DOHH2 (cell line): ENCODE measurements around the gene FGF9.

Experiments used
- H3F3A ChIP-seq: fragments of 200-600 bp; sonication (generic), shearing (Covaris generic); 2 replicates; pipeline ENCODE4 v1.6.0; 2016; ENCODE audit warnings: antibody characterized with exemption, mild to moderate bottlenecking; ENCODE audit not compliant: control insufficient read depth, insufficient read depth
- H3K27ac ChIP-seq: fragments of 200-600 bp; sonication (generic); 2 replicates; pipeline ENCODE4 v1.5.1; 2014; ENCODE audit warnings: low read depth, mild to moderate bottlenecking, low read length, moderate library complexity
- H3K27me3 ChIP-seq: fragments of 200-600 bp; sonication (generic); 2 replicates; pipeline ENCODE4 v1.6.1; 2014; ENCODE audit warnings: mild to moderate bottlenecking, low read length, mixed read lengths; ENCODE audit not compliant: control insufficient read depth
- H3K36me3 ChIP-seq: fragments of 200-600 bp; sonication (generic); 2 replicates; pipeline ENCODE4 v1.6.1; 2014; ENCODE audit warnings: mild to moderate bottlenecking, low read length, moderate library complexity, mixed read lengths; ENCODE audit not compliant: control insufficient read depth
- H3K4me1 ChIP-seq: fragments of 200-600 bp; sonication (generic); 2 replicates; pipeline ENCODE4 v1.6.1; 2014; ENCODE audit warnings: mild to moderate bottlenecking, low read length, mixed read lengths; ENCODE audit not compliant: control insufficient read depth
- H3K4me2 ChIP-seq: fragments of 200-600 bp; sonication (generic); 2 replicates; pipeline ENCODE4 v1.6.0; 2014; ENCODE audit warnings: mild to moderate bottlenecking, low read length, moderate library complexity
- H3K4me3 ChIP-seq: fragments of 200-600 bp; sonication (generic); 2 replicates; pipeline ENCODE4 v1.5.1; 2014; ENCODE audit warnings: mild to moderate bottlenecking, low read length, mixed read lengths
- H3K79me2 ChIP-seq: fragments of 200-600 bp; sonication (generic); 2 replicates; pipeline ENCODE4 v1.6.1; 2014; ENCODE audit warnings: mild to moderate bottlenecking, low read length, mixed read lengths; ENCODE audit not compliant: control insufficient read depth
- H3K9me2 ChIP-seq: fragments of 200-600 bp; sonication (generic); replicated peaks from 2 replicates; pipeline ENCODE4 v1.6.1; 2014; ENCODE audit warnings: mild to moderate bottlenecking, low read length, mixed read lengths; ENCODE audit not compliant: control insufficient read depth
- H3K9me3 ChIP-seq: fragments of 200-600 bp; sonication (generic); 2 replicates; pipeline ENCODE4 v1.6.1; 2014; ENCODE audit warnings: antibody characterized with exemption, low read length, mixed read lengths; ENCODE audit not compliant: control insufficient read depth, insufficient read depth
- H4K20me1 ChIP-seq: fragments of 200-600 bp; sonication (generic); 2 replicates; pipeline ENCODE4 v1.6.0; 2014; ENCODE audit warnings: low read depth, mild to moderate bottlenecking, antibody characterized with exemption, low read length, moderate library complexity; ENCODE audit not compliant: control insufficient read depth, insufficient read depth
- EZH2phosphoT487 ChIP-seq: fragments of 200-600 bp; sonication (generic); IDR thresholded peaks from 2 replicates; pipeline ENCODE4 v1.6.1; 2017; ENCODE audit warnings: borderline replicate concordance, mild to moderate bottlenecking, antibody characterized with exemption, low read length, moderate library complexity, mixed read lengths
- TF ChIP-seq, protein P1 (sequence below): fragments of 200-600 bp; sonication (generic); IDR thresholded peaks from one replicate; pipeline ENCODE4 v1.5.1; 2014; ENCODE audit warnings: antibody characterized with exemption, mild to moderate bottlenecking, low read depth, low read length; ENCODE audit not compliant: poor library complexity, severe bottlenecking

Gene FGF9

DNA sequence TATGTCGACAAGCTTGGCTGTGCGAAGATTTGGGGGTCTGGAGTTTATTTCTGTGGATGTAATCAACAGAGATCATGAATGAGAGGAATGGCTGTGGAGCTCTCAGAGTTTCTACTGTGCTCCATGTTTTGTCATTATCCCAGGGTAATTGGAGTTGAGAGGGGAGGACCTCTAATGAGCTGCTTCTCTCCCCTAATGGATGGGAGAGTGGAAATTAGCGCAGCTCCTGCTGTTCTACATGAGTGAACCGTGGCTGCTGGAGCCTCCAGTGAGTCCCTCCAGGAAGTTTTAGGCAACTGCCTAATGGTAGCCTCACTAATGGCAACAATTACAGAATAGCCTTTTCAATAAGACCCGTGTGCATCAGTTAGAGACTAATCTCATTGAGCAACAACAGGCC lies 31.3 kb upstream of the FGF9 start:
- no peaks in the 10 kb centered on the region for H3K36me3 ChIP-seq
- no peaks in the 10 kb centered on the region for H3K79me2 ChIP-seq
- no peak overlapping the region for H3K4me3 ChIP-seq
- no peaks in the 10 kb centered on the region for H3K9me2 ChIP-seq
- no peaks in the 10 kb centered on the region for H3K27me3 ChIP-seq
- H3K27ac ChIP-seq: no peak overlapping the region
- H4K20me1 ChIP-seq: no peaks in the 10 kb centered on the region
- no peak overlapping the region for H3K4me2 ChIP-seq
- no peaks in the 10 kb centered on the region for H3K4me1 ChIP-seq
- H3K9me3 ChIP-seq: no peaks in the 10 kb centered on the region
- no peaks in the 10 kb centered on the region for H3F3A ChIP-seq
- TF ChIP-seq, protein P1, sequence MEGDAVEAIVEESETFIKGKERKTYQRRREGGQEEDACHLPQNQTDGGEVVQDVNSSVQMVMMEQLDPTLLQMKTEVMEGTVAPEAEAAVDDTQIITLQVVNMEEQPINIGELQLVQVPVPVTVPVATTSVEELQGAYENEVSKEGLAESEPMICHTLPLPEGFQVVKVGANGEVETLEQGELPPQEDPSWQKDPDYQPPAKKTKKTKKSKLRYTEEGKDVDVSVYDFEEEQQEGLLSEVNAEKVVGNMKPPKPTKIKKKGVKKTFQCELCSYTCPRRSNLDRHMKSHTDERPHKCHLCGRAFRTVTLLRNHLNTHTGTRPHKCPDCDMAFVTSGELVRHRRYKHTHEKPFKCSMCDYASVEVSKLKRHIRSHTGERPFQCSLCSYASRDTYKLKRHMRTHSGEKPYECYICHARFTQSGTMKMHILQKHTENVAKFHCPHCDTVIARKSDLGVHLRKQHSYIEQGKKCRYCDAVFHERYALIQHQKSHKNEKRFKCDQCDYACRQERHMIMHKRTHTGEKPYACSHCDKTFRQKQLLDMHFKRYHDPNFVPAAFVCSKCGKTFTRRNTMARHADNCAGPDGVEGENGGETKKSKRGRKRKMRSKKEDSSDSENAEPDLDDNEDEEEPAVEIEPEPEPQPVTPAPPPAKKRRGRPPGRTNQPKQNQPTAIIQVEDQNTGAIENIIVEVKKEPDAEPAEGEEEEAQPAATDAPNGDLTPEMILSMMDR: no peak
- no peak for TF ChIP-seq EZH2phosphoT487

DNA sequence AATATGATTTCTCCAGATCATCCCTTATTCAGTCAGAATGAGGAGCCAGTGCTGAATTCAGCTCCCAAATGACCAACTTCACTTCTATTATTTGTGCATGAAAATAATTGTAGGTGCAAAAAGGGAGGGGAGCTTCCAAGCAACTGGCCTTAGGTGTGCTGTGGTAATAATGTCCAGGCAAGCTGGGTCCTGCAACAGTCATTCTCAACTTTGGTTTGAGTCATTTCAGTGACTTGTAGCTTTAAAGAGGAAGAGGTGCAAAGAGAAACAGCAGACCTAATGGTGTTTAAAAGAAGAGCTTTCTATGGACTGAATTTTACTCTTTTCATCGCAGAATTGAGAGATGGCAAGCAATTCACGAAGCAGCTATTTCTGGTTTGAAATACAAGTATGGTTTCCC lies 29.2 kb upstream of the FGF9 start:
- Histone ChIP-seq H3K79me2 (no peaks in the 10 kb centered on the region), H3K4me1 (no peaks in the 10 kb centered on the region), H3K9me2 (no peaks in the 10 kb centered on the region), H4K20me1 (no peaks in the 10 kb centered on the region), H3K4me2 (no peak overlapping the region), H3K27ac (no peak overlapping the region), H3F3A (no peaks in the 10 kb centered on the region), H3K36me3 (no peaks in the 10 kb centered on the region), H3K4me3 (no peak overlapping the region), H3K27me3 (no peaks in the 10 kb centered on the region), H3K9me3 (no peaks in the 10 kb centered on the region)
- TF ChIP-seq, protein P1: no peak

GRCh38 chr13:21657538-21657937 lies 13.3 kb upstream of the FGF9 start:
- no peak overlapping the region for H3K4me3 ChIP-seq
- no peaks in the 10 kb centered on the region for H3F3A ChIP-seq
- H3K4me2 ChIP-seq: no peak overlapping the region
- no peaks in the 10 kb centered on the region for H3K79me2 ChIP-seq
- H4K20me1 ChIP-seq: no peaks in the 10 kb centered on the region
- TF ChIP-seq EZH2phosphoT487: no peak
- TF ChIP-seq, protein P1: no peak
- H3K27ac ChIP-seq: no peak overlapping the region
- no peaks in the 10 kb centered on the region for H3K36me3 ChIP-seq
- H3K4me1 ChIP-seq: no peaks in the 10 kb centered on the region
- no peaks in the 10 kb centered on the region for H3K9me3 ChIP-seq
- peaks cover 3% of the 10 kb centered on the region; the same call in 1 of the 2 replicates for H3K27me3 ChIP-seq
- no peaks in the 10 kb centered on the region for H3K9me2 ChIP-seq

DNA sequence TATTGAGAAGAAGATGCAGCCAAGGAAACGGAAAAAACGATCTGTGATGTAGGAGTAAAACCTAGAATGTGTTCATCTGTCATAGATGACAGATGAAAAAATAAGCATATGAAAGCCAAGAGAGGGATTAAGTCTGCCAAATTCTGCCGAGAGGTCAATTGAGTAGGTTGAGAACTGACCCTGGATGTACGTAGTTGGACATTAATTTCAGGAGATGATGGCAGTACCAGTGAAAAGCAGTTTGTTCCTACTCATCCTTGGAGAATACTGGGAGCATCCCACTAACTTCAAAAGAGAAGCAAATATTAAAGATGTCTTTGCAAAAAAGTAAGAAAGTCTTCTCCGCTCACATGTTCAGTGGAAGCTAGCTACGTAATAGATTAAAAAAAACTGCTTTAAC lies 11.8 kb upstream of the FGF9 start:
- no peak for TF ChIP-seq EZH2phosphoT487
- TF ChIP-seq, protein P1: no peak
- Histone ChIP-seq H3K36me3 (no peaks in the 10 kb centered on the region), H3F3A (no peaks in the 10 kb centered on the region), H3K9me2 (no peaks in the 10 kb centered on the region), H3K9me3 (no peaks in the 10 kb centered on the region), H3K27me3 (peaks cover 3% of the 10 kb centered on the region; the same call in 1 of the 2 replicates), H3K4me3 (no peak overlapping the region), H3K4me1 (no peaks in the 10 kb centered on the region), H3K79me2 (no peaks in the 10 kb centered on the region), H3K27ac (no peak overlapping the region), H4K20me1 (no peaks in the 10 kb centered on the region), H3K4me2 (no peak overlapping the region)
